HepG2 (cell line): ENCODE results near the gene ITIH3.

Experiments
- NKX3-1 ChIP-seq: sonication (generic); formaldehyde crosslinking; IDR thresholded peaks from 2 replicates; pipeline ENCODE4 v1.5.0; 2020; ENCODE audit warnings: missing genetic modification reagents
- TF ChIP-seq, protein P1 (sequence below): sonication (generic); formaldehyde crosslinking; IDR thresholded peaks from 2 replicates; pipeline ENCODE4 v1.8.1; 2023; ENCODE audit warnings: missing genetic modification reagents, inconsistent platforms, borderline replicate concordance

DNA sequence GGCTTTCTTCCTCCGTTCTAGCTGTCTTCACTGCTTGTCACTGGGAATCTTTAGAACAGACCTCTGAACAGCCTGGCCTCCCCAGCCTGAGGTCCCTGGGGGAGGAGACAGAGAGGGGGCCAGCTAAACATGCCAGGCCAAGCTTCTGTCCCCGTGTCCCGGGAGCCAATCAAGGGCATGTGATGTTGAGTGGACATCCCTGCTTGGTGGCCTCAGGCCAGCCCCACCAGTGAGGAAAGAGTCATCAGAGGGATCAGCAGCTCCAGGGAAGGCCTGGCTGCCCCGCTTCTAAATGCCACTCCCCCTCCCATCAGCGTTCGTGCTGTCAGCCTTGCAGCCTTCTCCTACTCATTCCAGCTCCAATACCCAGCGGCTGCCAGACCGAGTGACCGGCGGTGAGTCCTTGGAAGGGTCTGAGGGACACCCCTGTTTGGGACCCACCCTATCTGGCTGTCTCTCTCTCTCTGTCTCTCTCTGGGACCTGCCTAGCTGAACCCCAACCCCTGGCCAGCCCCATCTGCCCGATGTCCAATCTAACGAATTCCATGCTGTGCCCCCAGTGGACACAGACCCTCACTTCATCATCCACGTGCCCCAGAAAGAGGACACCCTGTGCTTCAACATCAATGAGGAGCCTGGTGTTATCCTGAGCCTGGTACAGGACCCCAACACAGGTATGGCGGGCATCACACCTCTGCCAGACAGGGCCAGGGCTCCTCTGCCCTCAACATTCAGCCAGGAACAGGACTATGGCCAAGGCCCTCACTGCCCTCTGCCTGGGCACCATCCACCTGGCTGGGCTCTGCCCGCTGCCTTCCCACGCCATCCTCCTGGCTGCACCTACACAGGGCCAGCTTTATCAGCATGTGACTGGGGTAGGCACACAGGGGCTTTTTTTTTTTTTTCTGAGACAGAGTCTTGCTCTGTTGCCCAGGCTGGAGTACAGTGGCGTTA lies 6.6 kb upstream of the ITIH3 start:
- TF ChIP-seq, protein P1, sequence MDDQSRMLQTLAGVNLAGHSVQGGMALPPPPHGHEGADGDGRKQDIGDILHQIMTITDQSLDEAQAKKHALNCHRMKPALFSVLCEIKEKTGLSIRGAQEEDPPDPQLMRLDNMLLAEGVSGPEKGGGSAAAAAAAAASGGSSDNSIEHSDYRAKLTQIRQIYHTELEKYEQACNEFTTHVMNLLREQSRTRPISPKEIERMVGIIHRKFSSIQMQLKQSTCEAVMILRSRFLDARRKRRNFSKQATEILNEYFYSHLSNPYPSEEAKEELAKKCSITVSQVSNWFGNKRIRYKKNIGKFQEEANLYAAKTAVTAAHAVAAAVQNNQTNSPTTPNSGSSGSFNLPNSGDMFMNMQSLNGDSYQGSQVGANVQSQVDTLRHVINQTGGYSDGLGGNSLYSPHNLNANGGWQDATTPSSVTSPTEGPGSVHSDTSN: no peak
- no peak for TF ChIP-seq NKX3-1
